ENCODE data around the gene TSC1.

TSC1 gene

GRCh38 chr9:132862533-132862932 is 81.9 kb downstream of the TSC1 start:
- no peaks in the 10 kb centered on the region for H3F3A ChIP-seq (ENCODE audit: insufficient read depth)
- no peak overlapping the region for H3K4me2 ChIP-seq (ENCODE audit: low read depth, low read length, poor library complexity, severe bottlenecking)
- no peak for TF ChIP-seq EZH2phosphoT487 (conservative IDR thresholded peaks at IDR 0.05; ENCODE audit: low read length)
- TF ChIP-seq CTCF (IDR thresholded peaks at IDR 0.05; ENCODE audit: insufficient read depth, low read length, poor library complexity, severe bottlenecking) = no peak
- no peak overlapping the region for H3K9ac ChIP-seq (ENCODE audit: low read length)
- H3K27ac ChIP-seq (ENCODE audit: low read depth, low read length) = no peak overlapping the region
- no peaks in the 10 kb centered on the region for H4K20me1 ChIP-seq (ENCODE audit: low read depth, low read length)
- no peak overlapping the region for H2AFZ ChIP-seq (ENCODE audit: low read depth, low read length, severe bottlenecking)
- H3K4me3 ChIP-seq (ENCODE audit: insufficient read depth, low read length, poor library complexity, severe bottlenecking) = no peak overlapping the region
- no peaks in the 10 kb centered on the region for H3K9me3 ChIP-seq (ENCODE audit: insufficient read depth, low read length)
- H3K79me2 ChIP-seq (ENCODE audit: insufficient read depth, low read length) = no peaks in the 10 kb centered on the region
- no peaks in the 10 kb centered on the region for H3K36me3 ChIP-seq (ENCODE audit: low read length)
- H3K27me3 ChIP-seq (ENCODE audit: low read length) = no peaks in the 10 kb centered on the region
- H3K9me2 ChIP-seq (replicated peaks; ENCODE audit: insufficient read depth, low read length) = no peaks in the 10 kb centered on the region

- Histone ChIP-seq H3K9me2 (replicated peaks; ENCODE audit: insufficient read depth, low read length) (no peaks in the 10 kb centered on the region), H4K20me1 (ENCODE audit: low read depth, low read length) (no peaks in the 10 kb centered on the region), H3K4me3 (ENCODE audit: insufficient read depth, low read length, poor library complexity, severe bottlenecking) (no peak overlapping the region), H3K9me3 (ENCODE audit: insufficient read depth, low read length) (no peaks in the 10 kb centered on the region), H3F3A (ENCODE audit: insufficient read depth) (no peaks in the 10 kb centered on the region), H3K27ac (ENCODE audit: low read depth, low read length) (no peak overlapping the region), H3K9ac (ENCODE audit: low read length) (no peak overlapping the region), H3K36me3 (ENCODE audit: low read length) (no peaks in the 10 kb centered on the region), H2AFZ (ENCODE audit: low read depth, low read length, severe bottlenecking) (no peak overlapping the region), H3K4me2 (ENCODE audit: low read depth, low read length, poor library complexity, severe bottlenecking) (no peak overlapping the region), H3K79me2 (ENCODE audit: insufficient read depth, low read length) (no peaks in the 10 kb centered on the region), H3K27me3 (ENCODE audit: low read length) (no peaks in the 10 kb centered on the region)
- no peak for TF ChIP-seq CTCF (IDR thresholded peaks at IDR 0.05; ENCODE audit: insufficient read depth, low read length, poor library complexity, severe bottlenecking)
- no peak for TF ChIP-seq EZH2phosphoT487 (conservative IDR thresholded peaks at IDR 0.05; ENCODE audit: low read length)
These were observed 82.8 kb downstream of the TSC1 start for GRCh38 chr9:132861666-132862065.

- no peak overlapping the region for H3K4me2 ChIP-seq (ENCODE audit: low read depth, low read length, poor library complexity, severe bottlenecking)
These were observed 85.7 kb downstream of the TSC1 start for GRCh38 chr9:132858751-132859150.

More at GRCh38 chr9:132858751-132859150, 85.7 kb downstream of the TSC1 start:
- no peak overlapping the region for H3K27ac ChIP-seq (ENCODE audit: low read depth, low read length)
- H2AFZ ChIP-seq (ENCODE audit: low read depth, low read length, severe bottlenecking) = no peak overlapping the region
- H3F3A ChIP-seq (ENCODE audit: insufficient read depth) = no peaks in the 10 kb centered on the region
- no peaks in the 10 kb centered on the region for H4K20me1 ChIP-seq (ENCODE audit: low read depth, low read length)
- H3K9me2 ChIP-seq (replicated peaks; ENCODE audit: insufficient read depth, low read length) = no peaks in the 10 kb centered on the region
- no peaks in the 10 kb centered on the region for H3K27me3 ChIP-seq (ENCODE audit: low read length)
- H3K79me2 ChIP-seq (ENCODE audit: insufficient read depth, low read length) = no peaks in the 10 kb centered on the region
- no peaks in the 10 kb centered on the region for H3K36me3 ChIP-seq (ENCODE audit: low read length)
- no peak for TF ChIP-seq CTCF (IDR thresholded peaks at IDR 0.05; ENCODE audit: insufficient read depth, low read length, poor library complexity, severe bottlenecking)
- no peak overlapping the region for H3K4me3 ChIP-seq (ENCODE audit: insufficient read depth, low read length, poor library complexity, severe bottlenecking)
- no peaks in the 10 kb centered on the region for H3K9me3 ChIP-seq (ENCODE audit: insufficient read depth, low read length)
- no peak overlapping the region for H3K9ac ChIP-seq (ENCODE audit: low read length)
